Measurements from ENCODE around the gene ELK1.
"Not testable (repeated sequence)": the region's sequence is repeated elsewhere in the genome, so short reads cannot be mapped to it uniquely, and the experiment has no call there.

The ELK1 gene

GRCh38 chrX:47650164-47651042 lies at the start of gene ELK1:
Gene ELK1 (minus strand): TSS chrX:47650563. CDS start chrX:47641441, 9,122 bp downstream.
- DNase-seq, result peak; percentile 81

GRCh38 chrX:47697181-47697580 lies 46.8 kb upstream of the ELK1 start:
- DNase-seq, result no peak

GRCh38 chrX:47690175-47690574 lies 39.8 kb upstream of the ELK1 start:
- no peak for DNase-seq

- no peak for DNase-seq
These were observed 36.9 kb upstream of the ELK1 start for GRCh38 chrX:47687263-47687662.

- DNase-seq, result no peak
These were observed 33.5 kb upstream of the ELK1 start for GRCh38 chrX:47683829-47684205.

- DNase-seq, result no peak
These were observed 32.9 kb upstream of the ELK1 start for GRCh38 chrX:47683184-47683828.

GRCh38 chrX:47675959-47676859 lies 25.8 kb upstream of the ELK1 start:
- not testable (repeated sequence) for DNase-seq

GRCh38 chrX:47674776-47675175 lies 24.4 kb upstream of the ELK1 start:
- no peak for DNase-seq

- DNase-seq, result not testable (repeated sequence)
These were observed 15.4 kb upstream of the ELK1 start for GRCh38 chrX:47665797-47666196.

GRCh38 chrX:47664737-47665136 lies 14.4 kb upstream of the ELK1 start:
- no peak for DNase-seq

GRCh38 chrX:47662144-47662657 lies 11.8 kb upstream of the ELK1 start:
- no peak for DNase-seq

- no peak for DNase-seq
These were observed 11.2 kb upstream of the ELK1 start for GRCh38 chrX:47661539-47661938.

- no peak for DNase-seq
These were observed 9.0 kb upstream of the ELK1 start for GRCh38 chrX:47659421-47659726.

- peak; percentile 88 for DNase-seq
These were observed 8.5 kb upstream of the ELK1 start, which contains the start of gene UXT for GRCh38 chrX:47658684-47659420. Gene UXT (minus strand): TSS chrX:47659180. CDS start chrX:47658927, 253 bp downstream.

GRCh38 chrX:47658301-47658683 lies 7.9 kb upstream of the ELK1 start:
- DNase-seq, result no peak

GRCh38 chrX:47651043-47651905 lies 911 bp upstream of the ELK1 start:
- DNase-seq, result no peak

- no peak for DNase-seq
These were observed 591 bp downstream of the ELK1 start for GRCh38 chrX:47649781-47650163.

- no peak for DNase-seq
These were observed 1.1 kb downstream of the ELK1 start for GRCh38 chrX:47649271-47649670.

GRCh38 chrX:47648376-47648775 lies 2.0 kb downstream of the ELK1 start:
- DNase-seq, result no peak

GRCh38 chrX:47646636-47647035 lies 3.7 kb downstream of the ELK1 start:
- DNase-seq, result no peak

GRCh38 chrX:47645530-47645929 lies 4.8 kb downstream of the ELK1 start:
- no peak for DNase-seq
